Testis (tissue), 2 donors: ENCODE results near the gene LAMTOR2.

ENCODE experiments used
- CTCF ChIP-seq, 3 experiments: fragments of 450-650 bp in 2 of 3; fragments of 200-600 bp in 1 of 3; sonication (generic) in 1 of 3; IDR thresholded peaks; one replicate each; pipeline ENCODE4 v1.5.1; 2016 to 2019; ENCODE audit warnings: antibody characterized with exemption in 3 of 3, mild to moderate bottlenecking in 2 of 3, moderate library complexity in 1 of 3
- POLR2A ChIP-seq: fragments of 450-650 bp; IDR thresholded peaks from one replicate; pipeline ENCODE4 v1.6.1; 2017; ENCODE audit warnings: antibody characterized with exemption, mild to moderate bottlenecking, moderate library complexity

- TF ChIP-seq CTCF (IDR thresholded peaks at IDR 0.05), result no peak
- TF ChIP-seq POLR2A, result no peak
These were observed 52.3 kb downstream of the LAMTOR2 start for GRCh38 chr1:156106624-156107488.
